ENCODE results near the gene INPP5K. TPM values are rescaled to one million over a fixed set of nuclear protein-coding genes. Genes with fewer than 3 reads are reported as not detected.
"Not testable (repeated sequence)": the region's sequence is repeated elsewhere in the genome, so short reads cannot be mapped to it uniquely, and the experiment has no call there.

INPP5K gene
- total and polyA plus RNA-seq, 2 experiments from 2014 or later = 36.1 to 42.3 TPM

- 75 to 81% methylated on average over 7 of the region's 7 CpGs for WGBS, 2 experiments (ENCODE audit: low coverage in 1 of 2, low lambda C conversion rate in 2 of 2, missing lambda C conversion rate in 2 of 2)
- H3K27ac ChIP-seq = no peak overlapping the region
- peaks cover 16% of the 10 kb centered on the region for H3K79me2 ChIP-seq (ENCODE audit: insufficient read depth)
- H3K27me3 ChIP-seq (replicated peaks; ENCODE audit: insufficient read depth) = no peaks in the 10 kb centered on the region
- no peak for DNase-seq
- no peaks in the 10 kb centered on the region for H3K9me2 ChIP-seq (ENCODE audit: insufficient read depth)
- H3K36me3 ChIP-seq (ENCODE audit: low read depth) = no peaks in the 10 kb centered on the region; the same call in none of the 2 replicates
- peaks cover 11% of the 10 kb centered on the region for H3K4me1 ChIP-seq (ENCODE audit: insufficient read depth)
- H4K20me1 ChIP-seq (ENCODE audit: insufficient read depth) = no peaks in the 10 kb centered on the region
- H3K4me3 ChIP-seq = no peak overlapping the region
- no peaks in the 10 kb centered on the region for H3K9me3 ChIP-seq (ENCODE audit: low read depth)
- in situ Hi-C loops (cut with MboI) = loop anchor here (25.0 kb wide), 1 partner anchor 247 kb away; the partner anchor contains the start of gene BHLHA9
- no peak overlapping the region for H3K4me2 ChIP-seq (ENCODE audit: unreplicated experiment)
- TF ChIP-seq EZH2phosphoT487 (IDR thresholded peaks at IDR 0.05; ENCODE audit: insufficient read depth, low read depth) (no peak), EZH2 (IDR thresholded peaks at IDR 0.05; ENCODE audit: insufficient read depth, poor library complexity, severe bottlenecking) (no peak)
- H3K9ac ChIP-seq = no peak overlapping the region
- no peak overlapping the region for H2AFZ ChIP-seq
- no peaks in the 10 kb centered on the region for H3F3A ChIP-seq (ENCODE audit: insufficient read depth)
Observed at GRCh38 chr17:1509290-1509881, 7.0 kb downstream of the INPP5K start.

DNA sequence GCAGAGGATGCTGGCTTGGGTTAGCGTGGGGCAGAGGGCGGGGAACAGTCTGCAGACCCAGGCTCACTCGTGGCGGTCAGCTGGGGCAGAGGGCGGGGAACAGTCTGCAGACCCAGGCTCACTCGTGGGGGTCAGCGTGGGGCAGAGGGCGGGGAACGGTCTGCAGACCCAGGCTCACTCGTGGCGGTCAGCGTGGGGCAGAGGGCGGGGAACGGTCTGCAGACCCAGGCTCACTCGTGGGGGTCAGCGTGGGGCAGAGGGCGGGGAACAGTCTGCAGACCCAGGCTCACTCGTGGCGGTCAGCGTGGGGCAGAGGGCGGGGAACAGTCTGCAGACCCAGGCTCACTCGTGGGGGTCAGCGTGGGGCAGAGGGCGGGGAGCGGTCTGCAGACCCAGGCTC lies 7.7 kb downstream of the INPP5K start:
- H3K79me2 ChIP-seq (ENCODE audit: insufficient read depth); H3K9me3 ChIP-seq (ENCODE audit: low read depth); H3K27me3 ChIP-seq (replicated peaks; ENCODE audit: insufficient read depth); H3K27ac ChIP-seq; H3K4me3 ChIP-seq; H3K9ac ChIP-seq; H2AFZ ChIP-seq; H3K9me2 ChIP-seq (ENCODE audit: insufficient read depth); H4K20me1 ChIP-seq (ENCODE audit: insufficient read depth); DNase-seq; H3K4me2 ChIP-seq (ENCODE audit: unreplicated experiment); H3F3A ChIP-seq (ENCODE audit: insufficient read depth); H3K36me3 ChIP-seq (ENCODE audit: low read depth): not testable (repeated sequence)
- in situ Hi-C loops (cut with MboI) = loop anchor here (25.0 kb wide), 1 partner anchor 246 kb away; the partner anchor contains the start of gene BHLHA9
- peaks cover 11% of the 10 kb centered on the region for H3K4me1 ChIP-seq (ENCODE audit: insufficient read depth)
- WGBS, 2 experiments (ENCODE audit: low coverage in 1 of 2, low lambda C conversion rate in 2 of 2, missing lambda C conversion rate in 2 of 2) = 91% methylated on average over 25 of the region's 25 CpGs; no CpG with 5 or more reads in 1 of the 2 experiments

DNA sequence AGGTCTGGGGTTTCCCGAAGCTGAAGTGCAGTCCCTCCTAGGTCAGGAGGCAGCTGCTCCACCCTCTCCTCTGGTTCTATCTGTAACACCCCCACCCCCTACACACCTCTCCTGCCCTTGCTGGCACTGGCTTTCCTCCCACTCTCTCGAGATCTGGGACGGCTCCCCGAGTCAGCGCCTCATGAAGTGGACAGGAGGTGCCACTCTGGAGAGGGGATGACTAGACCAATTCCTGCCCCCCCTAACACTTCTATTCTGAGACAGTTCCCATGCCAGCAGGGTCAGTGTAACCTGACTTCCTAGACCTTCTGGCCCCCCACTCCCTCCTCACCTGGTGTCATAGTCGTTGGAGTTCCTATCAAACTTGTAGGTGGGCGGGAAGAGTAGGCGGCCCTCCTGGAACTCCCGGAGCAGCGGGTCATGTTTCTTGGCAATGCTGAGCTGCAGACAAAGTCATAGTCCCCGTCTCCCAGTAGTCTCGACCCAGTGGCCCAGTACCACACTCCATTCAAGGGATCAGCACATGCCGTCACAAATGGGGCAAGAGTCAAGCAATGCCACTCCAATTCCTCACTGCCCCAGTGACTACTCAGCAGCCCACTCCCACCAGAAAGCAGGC lies 9.7 kb downstream of the INPP5K start:
- peaks cover 5% of the 10 kb centered on the region for H3K4me1 ChIP-seq (ENCODE audit: insufficient read depth)
- H3K27me3 ChIP-seq (replicated peaks; ENCODE audit: insufficient read depth) = no peaks in the 10 kb centered on the region
- no peaks in the 10 kb centered on the region; the same call in 1 of the 2 replicates for H3K79me2 ChIP-seq (ENCODE audit: insufficient read depth)
- H3K9ac ChIP-seq = no peak overlapping the region
- DNase-seq = no peak
- no peak overlapping the region for H3K4me2 ChIP-seq (ENCODE audit: unreplicated experiment)
- WGBS, 2 experiments (ENCODE audit: low coverage in 1 of 2, low lambda C conversion rate in 2 of 2, missing lambda C conversion rate in 2 of 2) = 94 to 98% methylated on average over 12 to 13 of the region's 13 CpGs
- H3K9me2 ChIP-seq (ENCODE audit: insufficient read depth) = no peaks in the 10 kb centered on the region
- no peaks in the 10 kb centered on the region for H4K20me1 ChIP-seq (ENCODE audit: insufficient read depth)
- in situ Hi-C loops (cut with MboI) = loop anchor here (25.0 kb wide), 1 partner anchor 244 kb away; the partner anchor contains the start of gene BHLHA9
- H3K9me3 ChIP-seq (ENCODE audit: low read depth) = no peaks in the 10 kb centered on the region
- H3K36me3 ChIP-seq (ENCODE audit: low read depth) = no peaks in the 10 kb centered on the region; the same call in 1 of the 2 replicates
- TF ChIP-seq EZH2 (IDR thresholded peaks at IDR 0.05; ENCODE audit: insufficient read depth, poor library complexity, severe bottlenecking) (no peak), EZH2phosphoT487 (IDR thresholded peaks at IDR 0.05; ENCODE audit: insufficient read depth, low read depth) (no peak)
- no peak overlapping the region for H3K27ac ChIP-seq
- H3K4me3 ChIP-seq = no peak overlapping the region
- H2AFZ ChIP-seq = no peak overlapping the region
- H3F3A ChIP-seq (ENCODE audit: insufficient read depth) = no peaks in the 10 kb centered on the region

DNA sequence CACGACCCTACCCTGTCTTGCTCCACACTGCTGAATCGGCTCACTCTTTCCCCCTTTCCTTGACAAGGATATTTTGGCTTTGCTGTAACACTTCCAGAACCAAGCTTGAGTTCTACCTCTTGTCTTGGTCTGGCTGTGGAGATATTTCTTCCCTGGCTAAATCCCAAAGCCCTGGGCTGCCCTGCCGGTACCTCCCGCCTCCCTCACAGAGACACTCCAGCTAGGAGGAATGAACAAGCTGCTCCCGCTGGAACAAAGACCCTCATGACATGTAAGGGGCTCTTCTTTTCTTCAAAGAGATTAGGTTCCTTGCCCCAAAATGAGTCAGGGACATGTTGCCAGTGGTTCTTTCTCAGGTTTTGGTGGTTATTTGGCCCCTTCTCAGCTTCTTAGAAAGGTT lies 10.8 kb downstream of the INPP5K start:
- 81 to 85% methylated on average over 5 of the region's 5 CpGs for WGBS, 2 experiments (ENCODE audit: low coverage in 1 of 2, low lambda C conversion rate in 2 of 2, missing lambda C conversion rate in 2 of 2)
- H3K36me3 ChIP-seq (ENCODE audit: low read depth) = no peaks in the 10 kb centered on the region; the same call in 1 of the 2 replicates
- no peaks in the 10 kb centered on the region for H3F3A ChIP-seq (ENCODE audit: insufficient read depth)
- in situ Hi-C loops (cut with MboI) = loop anchor here (25.0 kb wide), 1 partner anchor 243 kb away; the partner anchor contains the start of gene BHLHA9
- no peak overlapping the region for H2AFZ ChIP-seq
- no peak for TF ChIP-seq EZH2phosphoT487 (IDR thresholded peaks at IDR 0.05; ENCODE audit: insufficient read depth, low read depth)
- TF ChIP-seq EZH2 (IDR thresholded peaks at IDR 0.05; ENCODE audit: insufficient read depth, poor library complexity, severe bottlenecking) = no peak
- H3K4me3 ChIP-seq = no peak overlapping the region
- H3K9me2 ChIP-seq (ENCODE audit: insufficient read depth) = no peaks in the 10 kb centered on the region
- H3K27me3 ChIP-seq (replicated peaks; ENCODE audit: insufficient read depth) = no peaks in the 10 kb centered on the region
- no peaks in the 10 kb centered on the region for H3K9me3 ChIP-seq (ENCODE audit: low read depth)
- no peak overlapping the region for H3K4me2 ChIP-seq (ENCODE audit: unreplicated experiment)
- no peak for DNase-seq
- H3K9ac ChIP-seq = no peak overlapping the region
- H4K20me1 ChIP-seq (ENCODE audit: insufficient read depth) = no peaks in the 10 kb centered on the region
- no peak overlapping the region for H3K27ac ChIP-seq
- no peaks in the 10 kb centered on the region for H3K4me1 ChIP-seq (ENCODE audit: insufficient read depth)
- no peaks in the 10 kb centered on the region for H3K79me2 ChIP-seq (ENCODE audit: insufficient read depth)

All from GM23248 (cell line).